Measurements from ENCODE around the gene MAVS. TPM values are rescaled to one million over a fixed set of nuclear protein-coding genes. Genes with fewer than 3 reads are reported as not detected.

The MAVS gene
- total and polyA plus RNA-seq, 10 donors, result 4.1 to 45.0 (median 35.3) TPM

DNA sequence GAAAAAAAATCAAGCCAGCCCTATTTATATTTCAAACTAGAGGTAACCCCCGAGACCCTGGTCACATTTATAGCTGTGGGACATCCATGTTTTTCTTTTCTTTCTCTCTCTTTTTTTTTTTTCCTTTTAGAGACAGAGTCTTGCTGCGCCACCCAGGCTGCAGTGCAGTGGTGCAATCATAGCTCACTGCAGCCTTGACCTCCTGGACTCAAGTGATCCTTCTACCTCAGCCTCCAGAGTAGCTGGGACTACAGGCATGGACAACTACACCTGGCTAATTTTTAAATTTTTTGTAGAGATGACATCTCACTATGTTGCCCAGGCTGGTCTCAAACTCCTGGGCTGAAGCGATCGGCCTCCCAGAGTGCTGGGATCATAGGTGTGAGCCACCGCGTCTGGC lies 12.1 kb downstream of the MAVS start:
- H3K9me3 ChIP-seq, result no peaks in the 10 kb centered on the region
- peaks cover 0 to 19% (median 10%) of the 10 kb centered on the region in 6 donors for H3K4me1 ChIP-seq
- 89 to 98% (median 94%) methylated on average over 6 of the region's 6 CpGs for WGBS, 5 donors
- H3K27me3 ChIP-seq (replicated peaks in 1 of 7), result no peaks in the 10 kb centered on the region
- H3K27ac ChIP-seq, result no peak overlapping the region
- no peak for DNase-seq
- intact Hi-C loops (cut with DNase I; ENCODE audit: low total_unique reads), result loop anchor here (10.0 kb wide), 1 partner anchor 64 kb away; the partner anchor contains the start of gene CDC25B
- H3K4me3 ChIP-seq, result no peak overlapping the region
- H3K36me3 ChIP-seq, result peaks cover 4 to 95% (median 80%) of the 10 kb centered on the region in 6 donors
- TF ChIP-seq, protein P1, sequence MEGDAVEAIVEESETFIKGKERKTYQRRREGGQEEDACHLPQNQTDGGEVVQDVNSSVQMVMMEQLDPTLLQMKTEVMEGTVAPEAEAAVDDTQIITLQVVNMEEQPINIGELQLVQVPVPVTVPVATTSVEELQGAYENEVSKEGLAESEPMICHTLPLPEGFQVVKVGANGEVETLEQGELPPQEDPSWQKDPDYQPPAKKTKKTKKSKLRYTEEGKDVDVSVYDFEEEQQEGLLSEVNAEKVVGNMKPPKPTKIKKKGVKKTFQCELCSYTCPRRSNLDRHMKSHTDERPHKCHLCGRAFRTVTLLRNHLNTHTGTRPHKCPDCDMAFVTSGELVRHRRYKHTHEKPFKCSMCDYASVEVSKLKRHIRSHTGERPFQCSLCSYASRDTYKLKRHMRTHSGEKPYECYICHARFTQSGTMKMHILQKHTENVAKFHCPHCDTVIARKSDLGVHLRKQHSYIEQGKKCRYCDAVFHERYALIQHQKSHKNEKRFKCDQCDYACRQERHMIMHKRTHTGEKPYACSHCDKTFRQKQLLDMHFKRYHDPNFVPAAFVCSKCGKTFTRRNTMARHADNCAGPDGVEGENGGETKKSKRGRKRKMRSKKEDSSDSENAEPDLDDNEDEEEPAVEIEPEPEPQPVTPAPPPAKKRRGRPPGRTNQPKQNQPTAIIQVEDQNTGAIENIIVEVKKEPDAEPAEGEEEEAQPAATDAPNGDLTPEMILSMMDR (IDR thresholded peaks at IDR 0.05 in 8 of 11, conservative IDR thresholded peaks at IDR 0.05 in 3 of 11), result no peak
- TF ChIP-seq POLR2A (IDR thresholded peaks at IDR 0.05), result no peak
- TF ChIP-seq POLR2AphosphoS5 (IDR thresholded peaks at IDR 0.05), result no peak

DNA sequence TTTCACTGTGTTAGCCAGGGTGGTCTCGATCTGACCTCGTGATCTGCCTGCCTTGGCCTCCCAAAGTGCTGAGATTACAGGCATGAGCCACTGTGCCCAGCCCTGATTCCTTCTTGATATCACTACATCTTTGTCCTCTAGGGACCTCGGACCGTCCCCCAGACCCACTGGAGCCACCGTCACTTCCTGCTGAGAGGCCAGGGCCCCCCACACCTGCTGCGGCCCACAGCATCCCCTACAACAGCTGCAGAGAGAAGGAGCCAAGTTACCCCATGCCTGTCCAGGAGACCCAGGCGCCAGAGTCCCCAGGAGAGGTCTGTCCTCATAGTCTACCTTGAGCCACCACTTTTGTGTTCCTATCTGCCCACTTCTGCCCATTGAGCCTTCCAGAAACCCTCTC lies 14.6 kb downstream of the MAVS start:
- no peak for DNase-seq

GRCh38 chr20:3862333-3862732 lies 15.7 kb downstream of the MAVS start:
- WGBS, 5 donors, result 91 to 100% (median 100%) methylated on average over 1 of the region's 1 CpG
- Histone ChIP-seq H3K4me1 (peaks cover 0 to 7% (median 0%) of the 10 kb centered on the region in 6 donors), H3K27ac (no peak overlapping the region), H3K4me3 (no peak overlapping the region), H3K36me3 (peaks cover 4 to 100% (median 98%) of the 10 kb centered on the region in 6 donors), H3K27me3 (replicated peaks in 1 of 7) (no peaks in the 10 kb centered on the region), H3K9me3 (no peaks in the 10 kb centered on the region)
- intact Hi-C loops (cut with DNase I; ENCODE audit: low total_unique reads), result no loop called here
- no peak for TF ChIP-seq POLR2AphosphoS5 (IDR thresholded peaks at IDR 0.05)
- no peak for DNase-seq

More for the DNA sequence above, 14.6 kb downstream of the MAVS start:
- Histone ChIP-seq H3K4me1 (peaks cover 0 to 7% (median 0%) of the 10 kb centered on the region in 6 donors), H3K9me3 (no peaks in the 10 kb centered on the region), H3K27ac (no peak overlapping the region), H3K27me3 (replicated peaks in 1 of 7) (no peaks in the 10 kb centered on the region), H3K36me3 (peaks cover 4 to 100% (median 96%) of the 10 kb centered on the region in 6 donors), H3K4me3 (no peak overlapping the region)
- intact Hi-C loops (cut with DNase I; ENCODE audit: low total_unique reads), result no loop called here
- no peak for TF ChIP-seq POLR2AphosphoS5 (IDR thresholded peaks at IDR 0.05)
- TF ChIP-seq, protein P1 (IDR thresholded peaks at IDR 0.05 in 8 of 11, conservative IDR thresholded peaks at IDR 0.05 in 3 of 11), result no peak
- no peak for TF ChIP-seq POLR2A (IDR thresholded peaks at IDR 0.05)
- 92 to 97% (median 95%) methylated on average over 6 to 7 of the region's 7 CpGs for WGBS, 5 donors

- 62 to 82% (median 69%) methylated on average over 5 to 7 of the region's 7 CpGs for WGBS, 5 donors
- no peak for TF ChIP-seq POLR2AphosphoS5 (IDR thresholded peaks at IDR 0.05)
- TF ChIP-seq POLR2A (IDR thresholded peaks at IDR 0.05), result no peak
- TF ChIP-seq, protein P1 (IDR thresholded peaks at IDR 0.05 in 8 of 11, conservative IDR thresholded peaks at IDR 0.05 in 3 of 11), result no peak
- Histone ChIP-seq H3K4me3 (no peak overlapping the region), H3K27ac (no peak overlapping the region), H3K27me3 (replicated peaks in 1 of 7) (no peaks in the 10 kb centered on the region), H3K36me3 (peaks cover 4 to 100% (median 96%) of the 10 kb centered on the region in 6 donors), H3K4me1 (peaks cover 0 to 7% (median 0%) of the 10 kb centered on the region in 6 donors), H3K9me3 (no peaks in the 10 kb centered on the region)
- intact Hi-C loops (cut with DNase I; ENCODE audit: low total_unique reads), result no loop called here
- no peak for DNase-seq
These were observed 16.7 kb downstream of the MAVS start for GRCh38 chr20:3863317-3863716.
